GM19240 (cell line): ENCODE results near the gene LHX1.

Experiments used
- DNase-seq: peaks from one replicate; pipeline ENCODE4 v3.0.0; 2011; ENCODE audit warnings: low spot score; ENCODE audit not compliant: insufficient read length

Gene LHX1

GRCh38 chr17:36937001-36937958, at the start of gene LHX1:
Gene LHX1 (plus strand): TSS chr17:36937475. CDS start chr17:36938198, 723 bp downstream.
- DNase-seq: no peak

GRCh38 chr17:36888236-36888951, 48.9 kb upstream of the LHX1 start:
- DNase-seq: no peak

DNA sequence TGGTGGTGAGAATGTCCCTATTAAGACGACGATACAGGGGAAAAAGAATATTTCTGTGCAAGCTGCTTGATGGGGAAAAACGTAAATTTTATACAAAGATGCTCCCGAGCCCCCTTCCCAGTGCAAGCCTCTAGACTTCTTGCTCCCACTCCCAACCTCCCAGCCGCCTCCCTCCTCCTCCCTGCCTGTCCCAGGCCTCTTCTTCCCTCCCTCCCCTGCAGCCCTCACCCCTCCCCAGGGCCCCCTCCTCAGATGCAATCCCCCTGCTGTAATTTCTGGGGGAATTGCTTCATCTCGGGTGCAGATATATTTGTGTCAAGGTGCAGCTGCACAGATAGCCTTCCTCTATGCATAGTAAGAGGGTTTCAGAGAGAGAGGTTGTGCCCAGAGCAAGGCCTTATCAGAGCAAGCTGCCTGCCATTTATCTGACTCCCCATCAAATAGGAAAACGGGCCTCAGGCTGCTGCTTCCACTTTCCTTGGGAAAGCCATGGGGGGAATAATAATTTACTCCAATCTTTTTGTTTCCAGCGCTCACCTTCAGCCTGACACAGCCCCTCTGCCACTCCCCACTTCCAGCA, 47.4 kb upstream of the LHX1 start:
- DNase-seq: no peak

- DNase-seq: no peak
Observed at GRCh38 chr17:36890398-36891168, 46.7 kb upstream of the LHX1 start.

GRCh38 chr17:36892112-36892838, 45.0 kb upstream of the LHX1 start:
- DNase-seq: no peak

- no peak for DNase-seq
Observed at GRCh38 chr17:36894177-36894576, 43.1 kb upstream of the LHX1 start.

- no peak for DNase-seq
Observed at GRCh38 chr17:36894925-36895324, 42.4 kb upstream of the LHX1 start.

GRCh38 chr17:36899250-36900159, 37.8 kb upstream of the LHX1 start:
- DNase-seq: no peak

GRCh38 chr17:36900160-36900512, 37.1 kb upstream of the LHX1 start:
- DNase-seq: no peak

- DNase-seq: no peak
Observed at GRCh38 chr17:36901506-36901905, 35.8 kb upstream of the LHX1 start.

DNA sequence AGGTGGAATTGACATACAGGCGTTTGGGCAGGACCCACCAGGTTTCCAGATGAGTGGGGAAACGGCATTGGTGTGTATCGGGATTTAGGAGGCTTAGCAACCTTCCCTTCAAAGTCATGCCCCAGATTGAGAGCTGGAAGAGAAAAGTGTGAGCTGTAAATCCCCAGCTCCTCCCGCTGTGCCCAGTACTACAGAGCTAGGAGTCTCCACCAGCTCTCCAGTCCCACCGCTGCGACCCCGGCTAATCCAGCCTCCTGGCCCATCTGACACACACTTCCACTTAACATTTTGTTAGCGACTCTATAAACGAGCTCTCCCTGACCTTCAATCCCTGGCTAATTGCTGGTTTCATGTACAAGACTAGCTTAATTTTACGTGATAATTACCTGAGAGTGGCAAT, 29.9 kb upstream of the LHX1 start:
- DNase-seq: no peak

GRCh38 chr17:36910513-36910912, 26.8 kb upstream of the LHX1 start:
- DNase-seq: no peak

GRCh38 chr17:36911001-36911400, 26.3 kb upstream of the LHX1 start:
- no peak for DNase-seq

GRCh38 chr17:36913132-36913531, 24.1 kb upstream of the LHX1 start:
- DNase-seq: no peak

GRCh38 chr17:36918211-36918691, 19.0 kb upstream of the LHX1 start:
- DNase-seq: no peak

DNA sequence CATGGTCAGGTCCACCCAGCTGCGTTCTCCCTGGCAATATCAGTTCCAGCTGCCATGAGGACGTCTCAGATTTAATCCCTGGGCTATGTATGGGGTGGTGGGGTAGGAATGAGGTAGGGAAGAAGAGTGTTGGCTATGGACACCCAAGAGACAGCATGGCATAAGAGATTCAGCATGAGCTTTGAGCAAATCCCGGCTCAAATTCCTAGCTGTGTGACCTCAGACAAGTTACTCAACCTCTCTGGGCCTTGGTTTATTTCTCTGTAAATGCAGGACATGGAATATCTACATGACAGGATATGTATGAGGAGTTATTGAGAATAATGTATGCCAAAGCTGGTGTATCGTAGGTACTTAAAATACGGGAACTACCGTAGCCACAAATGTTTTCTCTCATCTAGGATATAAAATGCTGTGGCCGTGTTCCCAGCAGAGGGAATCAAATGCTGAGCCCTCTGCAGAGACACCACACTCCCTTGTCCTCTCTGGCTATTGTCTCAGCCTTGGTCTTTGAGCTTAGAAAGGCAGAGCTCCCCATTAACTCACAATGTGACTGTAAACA, 17.8 kb upstream of the LHX1 start:
- DNase-seq: no peak

DNA sequence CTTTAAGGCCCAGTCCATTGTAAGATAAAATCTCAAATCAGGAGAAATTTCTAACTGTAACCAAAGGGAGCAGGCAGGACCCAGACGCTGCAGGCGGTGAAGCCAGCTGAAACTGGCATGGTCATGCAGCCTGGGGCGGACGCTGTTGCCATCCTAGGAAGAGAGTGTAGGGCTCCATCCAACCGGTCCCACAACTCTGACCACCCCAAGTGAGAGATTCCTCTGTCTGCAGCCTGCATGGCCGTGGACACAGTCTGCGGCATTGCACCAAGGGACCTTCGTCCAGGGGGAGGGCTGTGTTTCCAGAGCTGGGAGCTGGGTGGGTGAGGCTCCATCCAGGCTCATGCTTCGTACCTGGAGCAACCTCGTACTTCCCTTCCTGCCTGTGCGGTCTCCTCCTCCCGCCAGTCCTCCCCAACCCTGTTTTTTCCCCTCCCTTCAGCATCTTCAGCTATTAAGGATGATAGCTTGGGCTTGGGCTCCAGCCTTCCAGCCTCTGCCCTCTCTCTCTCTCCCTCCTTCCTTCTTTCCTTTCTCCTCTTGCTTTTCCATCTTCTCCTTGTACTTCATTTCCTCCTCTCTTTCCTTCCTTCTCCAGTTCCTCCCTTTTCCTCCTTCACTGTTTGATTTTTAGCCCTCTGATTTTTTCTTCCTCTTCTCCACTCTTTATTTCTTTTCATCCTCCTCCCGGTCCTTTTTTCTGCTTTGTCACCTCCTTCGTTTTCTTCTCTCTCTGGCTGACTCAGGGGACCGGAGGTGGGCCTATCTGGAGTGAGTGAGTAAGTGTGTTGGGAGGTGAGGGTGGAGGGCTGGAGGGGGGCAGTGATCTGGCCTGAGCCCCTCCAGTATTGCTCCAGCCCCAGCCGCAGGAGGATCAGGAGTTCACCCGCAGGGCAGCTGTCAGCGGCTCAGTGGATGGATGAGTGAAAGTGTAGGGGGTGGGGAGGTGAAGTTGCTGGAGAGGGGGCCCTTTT, 17.0 kb upstream of the LHX1 start:
- no peak for DNase-seq
